HTERT RPE-1 (cell line): ENCODE results near the gene PYCARD.

ENCODE experiments used
- in situ Hi-C: fragments of 300-500 bp; cut with MboI; formaldehyde crosslinking; loops from 4 replicates; pipeline ENCODE4 v1.14.3; 2020; ENCODE audit warnings: low sequenced_read_pairs

The PYCARD gene

GRCh38 chr16:31167315-31167714, 35.2 kb downstream of the PYCARD start:
- in situ Hi-C loops, result no loop called here

DNA sequence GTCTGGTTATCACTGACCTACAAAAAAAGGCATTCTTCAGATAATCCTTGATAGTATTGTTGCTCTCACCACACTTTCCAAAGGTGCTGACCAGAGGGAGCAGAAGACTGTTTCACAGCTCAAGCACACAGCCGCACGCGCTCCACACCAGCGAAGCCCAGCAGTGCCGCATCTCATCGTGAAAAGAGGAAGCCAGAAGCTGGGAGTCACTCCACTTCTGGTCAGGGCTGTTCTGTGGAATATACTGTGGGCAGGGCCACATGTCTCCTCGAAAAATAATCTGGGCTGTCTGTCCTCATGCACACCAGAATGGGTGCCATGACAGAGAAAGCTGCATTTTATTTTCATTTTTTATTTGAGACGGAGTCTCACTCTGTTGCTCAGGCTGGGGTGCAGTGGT, 45.4 kb downstream of the PYCARD start:
- in situ Hi-C loops, result no loop called here
